GM21723 (cell line): ENCODE measurements around the gene HCFC2.

Experiments used
- ATAC-seq: cut with Tn5 transposase; IDR thresholded peaks from one replicate; pipeline ENCODE4 v1.9.1; 2021; ENCODE audit warnings: mild to moderate bottlenecking, moderate library complexity; ENCODE audit not compliant: unreplicated experiment

Gene HCFC2

DNA sequence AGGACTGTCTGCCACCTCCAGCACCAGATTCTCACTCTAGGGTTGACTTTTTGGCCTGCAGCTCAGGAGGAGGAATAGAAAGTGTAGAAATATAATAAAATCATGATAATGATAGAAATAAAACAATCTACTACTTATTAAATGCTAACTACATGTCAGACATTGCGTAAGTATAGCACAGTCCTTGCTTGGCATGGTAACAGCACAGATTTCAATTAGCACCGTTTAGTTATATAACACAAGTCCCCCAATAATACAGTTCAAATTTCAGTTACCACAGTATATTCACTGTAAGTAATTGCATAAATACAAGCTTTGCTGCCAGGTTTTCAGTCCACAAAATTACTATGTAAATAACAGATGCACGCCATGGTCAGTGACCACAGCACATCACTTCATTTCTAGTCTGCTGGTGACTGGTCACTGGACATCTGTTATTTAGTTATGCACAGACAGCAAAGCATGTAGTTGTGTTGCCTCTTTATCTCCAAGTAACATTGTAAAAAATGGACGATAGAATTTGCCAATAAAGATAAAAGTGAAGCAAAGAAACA lies 7.8 kb upstream of the HCFC2 start:
- ATAC-seq, result no peak

DNA sequence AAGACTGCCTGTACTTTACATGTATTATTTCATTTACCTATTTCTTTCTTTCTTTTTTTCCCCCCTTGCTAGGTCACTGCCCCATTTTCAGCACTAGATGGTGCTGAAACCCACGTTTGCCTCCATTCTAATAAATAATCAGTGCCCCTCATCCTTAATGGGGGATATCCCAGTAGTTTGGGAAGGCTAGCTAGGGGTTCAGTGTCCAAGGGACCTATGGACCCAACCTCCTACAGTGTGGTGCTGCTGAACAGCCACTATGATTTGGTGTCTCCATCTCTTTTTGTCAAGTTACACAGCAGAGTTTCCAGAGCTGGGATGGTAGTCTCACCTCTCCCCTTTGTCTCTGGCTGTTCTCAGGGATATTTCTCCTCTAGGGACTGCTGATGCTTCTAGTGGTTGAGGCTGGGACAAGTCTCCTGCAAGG lies 6.5 kb upstream of the HCFC2 start:
- no peak for ATAC-seq

DNA sequence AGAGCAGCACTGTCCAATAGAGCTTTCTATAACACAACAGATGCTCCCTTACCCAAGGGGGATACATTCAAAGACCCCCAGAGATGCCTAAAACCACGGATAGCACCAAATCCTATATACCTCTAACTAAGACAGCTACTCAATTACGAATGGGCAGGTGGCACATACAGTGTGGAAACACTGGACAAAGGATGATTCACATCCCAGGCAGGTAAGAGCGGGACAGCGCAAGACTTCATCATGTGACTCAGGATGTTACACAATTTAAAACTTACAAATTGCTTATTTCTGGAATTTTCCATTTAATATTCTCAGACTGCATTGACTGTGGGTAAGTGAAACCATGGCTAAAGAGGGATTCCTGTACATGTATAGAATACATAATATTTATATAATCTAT lies 5.5 kb upstream of the HCFC2 start:
- no peak for ATAC-seq

DNA sequence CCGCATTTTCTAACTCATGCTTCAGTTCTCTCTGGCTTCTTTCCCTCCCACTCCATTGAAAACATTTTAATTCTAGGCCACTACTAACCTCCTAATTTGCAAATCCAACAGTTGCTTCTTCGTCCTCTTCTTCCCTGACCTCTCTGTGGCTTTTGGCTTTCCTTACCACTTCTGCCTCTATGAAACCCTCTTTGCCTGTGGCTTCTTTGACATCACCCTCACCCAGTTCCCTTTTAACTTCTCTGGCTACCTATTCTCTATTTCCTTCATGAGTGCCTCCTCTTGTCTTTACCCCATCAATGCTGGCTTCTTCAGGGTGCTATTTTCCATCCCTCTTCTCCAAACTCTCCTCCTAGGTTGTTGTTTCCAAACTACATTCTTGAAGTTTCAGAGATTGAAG lies 4.4 kb upstream of the HCFC2 start:
- ATAC-seq, result no peak

DNA sequence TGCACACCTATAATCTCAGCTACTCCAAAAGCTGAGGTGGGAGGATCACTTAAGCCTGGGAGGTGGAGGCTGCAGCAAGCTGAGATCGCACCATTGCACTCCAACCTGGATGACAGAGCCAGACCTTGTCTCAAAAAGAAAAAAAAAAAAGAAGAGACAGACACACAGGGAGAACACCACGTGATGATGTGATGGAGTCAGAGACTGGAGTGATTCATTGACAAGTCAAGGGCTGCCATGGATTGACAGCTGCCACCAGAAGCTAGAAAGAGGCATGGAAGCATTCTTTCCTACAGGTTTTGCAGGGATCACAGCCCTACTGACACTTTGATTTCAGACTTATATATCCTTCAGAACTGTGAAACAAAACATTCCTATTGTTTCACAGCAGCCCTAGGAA lies 3.5 kb upstream of the HCFC2 start:
- ATAC-seq, result no peak

DNA sequence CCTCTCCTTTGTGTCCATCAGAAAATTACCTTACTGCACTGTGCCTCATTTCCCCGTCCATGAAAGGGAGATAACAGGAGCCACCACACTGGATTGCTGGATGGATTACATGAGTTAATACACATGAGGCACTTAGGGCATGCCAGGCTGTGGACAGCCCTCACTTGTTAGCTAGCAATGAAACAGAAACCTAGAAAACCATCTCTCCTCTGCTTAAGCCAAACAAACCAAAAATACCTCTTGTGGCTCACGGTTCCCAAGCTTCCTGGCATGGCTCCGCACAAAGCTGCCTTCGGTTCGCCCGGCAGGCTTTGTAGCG lies 660 bp upstream of the HCFC2 start:
- ATAC-seq, result peak; percentile 39

DNA sequence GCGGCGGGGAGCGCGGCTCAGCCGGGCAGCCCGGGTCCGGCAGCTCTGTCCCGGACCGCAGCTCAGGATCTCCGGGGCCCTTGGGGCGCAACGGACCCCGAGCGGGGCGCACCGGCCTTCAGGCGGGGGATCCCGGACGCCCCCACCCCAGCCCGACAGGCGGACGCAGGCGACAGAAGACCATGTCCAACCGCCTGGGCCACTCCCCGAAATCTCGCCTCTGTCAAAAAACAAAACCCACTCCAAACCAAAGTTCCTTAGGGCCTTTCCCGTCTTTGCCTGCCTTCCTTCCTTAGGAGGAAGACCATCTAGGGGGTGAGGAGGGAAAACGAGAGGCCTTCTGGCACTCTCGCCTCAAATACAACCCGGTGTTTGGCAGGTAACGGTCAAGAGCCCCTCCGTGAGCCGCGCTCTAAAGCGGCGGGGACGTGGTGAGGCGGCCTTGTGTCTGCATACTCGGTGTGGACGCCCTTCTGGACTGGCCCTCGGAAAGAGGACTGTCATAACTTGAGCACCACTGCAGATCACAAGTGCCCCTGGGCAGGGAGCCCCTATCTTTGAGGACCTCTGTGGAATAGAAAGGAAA lies 604 bp downstream of the HCFC2 start:
- peak; percentile 23 for ATAC-seq

DNA sequence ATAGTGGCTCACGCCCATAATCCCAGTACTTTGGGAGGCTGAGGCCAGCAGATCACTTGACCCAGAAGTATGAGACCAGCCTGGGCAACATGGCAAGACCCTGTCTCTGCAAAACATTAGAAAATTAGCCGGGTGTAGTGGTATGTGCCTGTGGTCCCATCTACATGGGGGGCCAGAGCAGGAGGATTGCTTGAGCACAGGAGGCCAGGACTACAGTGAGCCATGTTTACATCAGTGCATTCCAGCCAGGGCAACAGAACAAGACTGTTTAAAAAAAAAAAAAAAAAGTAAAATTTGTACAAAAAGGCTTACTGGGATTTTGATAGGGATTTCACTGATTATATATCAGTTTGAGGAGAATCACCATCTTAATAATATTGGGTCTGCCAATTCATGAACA lies 7.8 kb downstream of the HCFC2 start:
- ATAC-seq, result no peak

DNA sequence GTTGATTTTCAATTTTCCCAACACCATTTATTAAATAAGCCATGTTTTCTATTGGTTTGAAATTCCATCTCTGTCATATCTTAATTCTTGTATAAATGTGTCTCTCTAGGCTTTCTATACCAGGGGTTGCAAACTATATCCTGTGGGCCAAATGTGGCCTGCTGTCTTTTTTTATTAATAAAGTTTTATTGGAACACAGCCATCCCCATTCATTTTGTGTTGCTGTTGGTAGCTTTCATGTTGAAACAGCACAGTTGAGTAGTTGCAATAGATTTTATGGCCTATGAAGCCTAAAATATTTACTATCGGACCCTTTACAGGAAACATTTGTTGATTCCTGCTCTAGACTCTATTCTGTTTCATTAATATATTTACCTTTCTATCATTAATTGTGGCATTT lies 9.4 kb downstream of the HCFC2 start:
- no peak for ATAC-seq

DNA sequence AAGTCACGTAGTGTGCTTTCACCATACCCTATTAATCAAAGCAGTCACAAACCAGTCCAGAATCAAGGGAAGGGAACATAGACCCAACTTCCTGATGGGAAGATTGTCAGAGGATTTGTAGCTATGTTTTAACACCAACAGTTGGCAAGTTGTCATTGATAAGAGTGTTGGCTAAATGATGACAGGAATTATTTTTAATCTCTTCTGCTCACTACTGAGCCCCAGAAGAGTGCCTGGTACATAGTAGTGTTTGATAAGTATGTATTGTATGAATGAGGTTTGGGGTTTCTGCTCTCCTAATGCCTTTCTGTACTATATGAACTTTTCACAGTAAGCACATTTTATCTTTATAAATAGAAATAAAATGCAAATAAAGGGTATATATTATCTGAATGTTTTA lies 14.7 kb downstream of the HCFC2 start:
- ATAC-seq, result no peak

DNA sequence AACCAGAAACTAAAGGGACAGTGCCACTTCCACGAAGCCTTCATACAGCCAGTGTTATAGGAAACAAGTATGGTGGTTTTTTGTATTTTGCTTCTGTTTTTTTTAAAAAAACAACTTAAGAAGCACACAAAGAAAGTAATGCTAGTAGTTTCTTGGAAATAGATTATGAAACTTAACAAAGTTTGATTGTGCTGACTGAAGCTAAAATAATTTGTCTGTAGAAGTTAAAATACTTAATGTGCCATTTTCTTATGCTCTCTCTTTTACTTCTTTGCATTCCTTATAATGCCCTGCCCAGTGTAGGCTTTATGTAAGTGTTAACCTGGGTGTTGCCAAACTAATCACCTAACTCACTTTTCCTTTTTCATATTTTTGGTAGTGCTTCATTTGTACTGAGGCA lies 16.4 kb downstream of the HCFC2 start:
- no peak for ATAC-seq

DNA sequence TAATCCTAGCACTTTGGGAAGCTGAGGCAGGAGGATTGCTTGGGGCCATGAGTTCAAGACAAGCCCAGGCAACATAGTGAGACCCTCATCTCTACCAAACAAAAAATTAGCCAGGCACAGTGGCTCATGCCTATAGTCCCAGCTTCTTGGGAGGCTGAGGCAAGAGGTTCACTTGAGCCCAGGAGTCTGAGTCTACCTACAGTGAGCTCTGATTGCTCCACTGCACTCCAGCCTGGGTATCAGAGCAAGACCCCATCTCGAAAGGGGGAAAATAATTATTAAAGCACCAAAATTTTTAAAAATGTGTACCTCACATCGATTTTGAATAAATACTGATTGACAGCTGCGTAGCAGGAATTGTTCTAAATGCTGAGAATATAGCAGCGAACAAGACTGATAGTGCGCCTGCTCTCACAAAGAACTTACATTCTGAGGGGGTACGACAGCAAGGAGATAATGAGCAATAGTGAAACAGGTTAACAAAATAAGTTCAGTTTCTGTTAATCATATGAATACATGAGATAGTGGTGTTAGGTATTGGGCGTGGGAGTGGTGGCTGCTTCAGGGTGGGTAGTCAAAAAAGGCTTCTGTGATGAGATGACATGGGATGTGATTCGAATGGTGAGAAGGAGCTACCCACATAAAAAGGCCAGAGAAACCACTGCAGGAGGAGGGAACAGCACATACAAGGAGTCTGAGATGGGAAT lies 19.6 kb downstream of the HCFC2 start:
- no peak for ATAC-seq

DNA sequence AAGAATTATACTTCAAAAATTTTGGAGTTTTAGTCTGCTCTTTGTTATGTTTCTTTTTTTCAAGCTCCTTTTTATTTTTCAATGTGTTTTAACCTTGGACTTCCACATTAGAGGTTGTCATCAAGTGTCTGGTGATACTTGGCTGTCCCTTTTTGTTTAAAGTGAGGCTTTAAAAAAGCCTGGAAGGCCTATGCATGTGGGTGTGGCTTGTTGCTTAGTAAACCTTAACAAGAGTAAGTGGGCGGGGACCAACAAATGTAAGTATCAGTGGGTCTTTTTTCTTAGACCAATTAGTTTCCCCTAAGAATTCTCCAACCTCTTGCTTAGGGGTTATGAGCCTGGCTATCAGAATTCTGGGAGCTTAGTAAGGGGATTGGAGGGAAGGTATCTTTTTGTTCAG lies 26.4 kb downstream of the HCFC2 start:
- ATAC-seq, result no peak

DNA sequence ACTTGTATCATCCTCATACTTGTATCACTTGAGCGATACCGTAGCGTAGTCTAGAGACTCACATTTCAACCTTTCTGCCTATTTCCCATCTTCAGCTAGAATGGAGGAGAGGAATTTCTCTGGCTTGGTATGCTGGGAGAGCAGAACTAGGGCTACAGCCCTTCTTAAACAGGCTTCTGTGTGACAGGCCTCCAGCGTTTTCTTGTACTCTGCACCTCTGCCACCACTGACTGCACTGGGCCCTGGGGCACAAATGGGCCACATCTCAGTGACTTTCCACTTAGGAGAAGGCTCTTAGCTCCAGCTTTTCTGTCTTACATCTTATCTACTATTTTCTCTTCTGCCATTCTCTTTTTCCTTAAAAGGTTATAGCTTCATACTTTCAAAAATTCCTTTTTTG lies 26.8 kb downstream of the HCFC2 start:
- no peak for ATAC-seq

DNA sequence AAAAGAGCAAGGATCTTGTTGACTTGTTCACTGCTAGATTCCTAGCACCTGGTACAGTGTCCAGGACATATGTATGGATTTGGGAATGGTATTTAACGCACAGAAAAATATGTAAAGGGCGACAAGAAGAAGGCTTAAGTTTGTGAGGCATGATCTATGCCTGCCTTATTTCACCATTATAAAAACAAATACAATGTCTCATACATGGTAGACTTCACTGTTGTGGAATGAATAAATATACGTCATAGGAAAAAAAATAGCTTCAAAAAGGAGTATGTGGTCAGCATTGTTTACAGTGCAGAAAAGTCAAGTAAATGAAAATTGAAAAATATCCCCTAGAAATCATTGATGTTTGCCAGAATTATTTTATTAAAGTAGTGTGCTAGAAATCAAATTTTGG lies 30.0 kb downstream of the HCFC2 start:
- no peak for ATAC-seq

DNA sequence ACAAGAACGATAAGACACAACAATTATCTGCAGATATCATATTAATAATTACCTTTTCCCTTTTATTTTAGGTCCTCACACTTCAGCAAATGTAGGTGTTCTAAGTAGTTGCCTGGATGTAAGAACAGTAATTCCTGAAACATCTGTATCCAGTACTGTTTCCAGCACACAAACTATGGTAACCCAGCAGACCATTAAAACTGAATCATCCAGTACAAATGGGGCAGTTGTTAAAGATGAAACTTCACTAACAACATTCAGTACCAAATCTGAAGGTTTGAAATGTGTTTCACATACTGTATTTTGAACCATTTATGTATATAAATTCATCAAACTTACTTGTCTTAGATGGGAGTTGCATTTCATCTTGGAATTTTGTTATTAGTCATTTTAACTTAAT lies 31.0 kb downstream of the HCFC2 start:
- ATAC-seq, result no peak

DNA sequence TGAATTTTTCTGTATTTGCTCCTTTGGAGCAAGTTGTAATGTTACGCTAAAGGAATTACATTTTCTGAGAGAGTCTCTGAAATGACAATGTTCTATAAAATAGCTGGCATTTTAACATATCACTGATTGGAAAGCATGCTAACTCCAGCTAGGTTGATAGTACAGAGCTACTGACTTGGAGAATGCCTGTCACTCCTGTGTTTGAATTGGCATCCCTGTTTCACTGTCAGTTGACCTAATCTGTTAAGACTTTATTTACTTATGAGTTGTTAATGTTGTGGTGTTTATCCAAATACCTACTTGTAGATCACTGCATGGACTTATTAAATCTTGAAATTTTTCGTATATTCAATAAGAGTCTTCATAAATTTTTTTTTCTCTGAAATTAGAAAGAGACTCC lies 33.6 kb downstream of the HCFC2 start:
- ATAC-seq, result no peak

DNA sequence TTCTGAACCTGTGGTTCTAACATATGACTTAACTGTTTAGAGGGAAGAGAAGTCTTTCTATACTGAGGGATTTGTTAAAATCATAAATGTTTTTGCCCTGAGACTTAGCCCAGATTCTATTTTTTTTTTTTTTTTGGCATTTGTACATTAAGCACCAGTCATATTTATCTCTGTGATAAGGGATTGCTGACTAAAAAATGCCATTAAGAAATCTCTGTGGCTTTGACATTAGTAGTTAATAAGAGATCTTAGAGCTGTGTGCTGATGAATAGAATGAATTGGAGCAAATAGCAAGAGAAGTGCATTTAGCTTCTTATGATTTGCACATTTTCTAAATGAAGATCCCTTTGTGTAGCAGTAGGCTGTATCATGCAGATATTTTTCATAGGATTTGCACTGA lies 41.1 kb downstream of the HCFC2 start:
- no peak for ATAC-seq

DNA sequence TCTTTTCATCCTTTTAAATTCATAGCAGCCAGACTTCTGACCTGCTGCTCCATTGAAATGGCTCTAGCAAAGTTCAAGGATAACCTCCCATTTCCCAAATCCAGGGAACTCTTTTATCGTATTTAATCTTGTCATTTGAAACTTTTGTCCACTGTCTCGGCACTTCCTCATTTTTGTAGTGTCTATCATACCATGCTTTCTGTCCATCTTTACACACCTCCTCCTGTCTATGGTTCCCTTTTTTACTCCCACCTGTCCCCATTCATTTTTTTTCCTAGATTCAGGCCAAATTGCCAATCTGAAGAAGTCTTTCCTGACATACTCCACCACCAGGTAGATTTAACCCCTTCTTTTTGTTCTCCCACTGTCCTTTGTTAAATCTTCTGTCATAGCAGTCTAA lies 42.6 kb downstream of the HCFC2 start:
- no peak for ATAC-seq

DNA sequence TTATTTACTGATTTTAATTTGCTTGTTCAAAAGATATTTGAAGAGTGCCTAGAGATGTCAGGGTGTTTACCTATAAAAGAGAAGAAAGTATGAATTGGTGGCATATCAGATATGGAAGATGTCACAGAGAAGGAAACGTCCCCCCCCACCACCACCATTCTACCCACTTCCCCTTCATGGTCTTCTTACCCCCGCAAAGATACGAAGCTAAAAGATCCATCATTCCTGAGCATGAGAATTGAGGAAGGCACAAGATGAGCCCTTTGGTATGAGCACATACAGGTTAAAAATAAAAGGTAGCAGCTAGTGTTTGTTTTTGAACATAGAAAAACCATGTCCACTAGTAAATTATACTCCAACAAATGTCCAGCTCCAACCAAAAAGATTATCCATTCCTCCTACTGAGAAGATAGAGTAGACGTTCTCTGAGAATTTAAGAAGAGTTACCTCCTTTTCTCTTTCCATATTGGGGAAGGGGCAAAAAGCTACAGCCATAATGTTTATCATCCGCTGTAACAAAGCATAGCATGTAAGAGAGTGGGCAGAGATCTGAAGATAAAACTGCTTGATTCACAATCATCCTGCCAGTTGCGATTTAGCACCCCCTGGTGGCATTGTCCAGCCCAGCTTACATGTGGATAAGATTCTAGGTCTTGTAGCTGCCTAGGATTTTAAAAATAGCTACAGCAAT lies 44.6 kb downstream of the HCFC2 start:
- peak; percentile 80 for ATAC-seq

DNA sequence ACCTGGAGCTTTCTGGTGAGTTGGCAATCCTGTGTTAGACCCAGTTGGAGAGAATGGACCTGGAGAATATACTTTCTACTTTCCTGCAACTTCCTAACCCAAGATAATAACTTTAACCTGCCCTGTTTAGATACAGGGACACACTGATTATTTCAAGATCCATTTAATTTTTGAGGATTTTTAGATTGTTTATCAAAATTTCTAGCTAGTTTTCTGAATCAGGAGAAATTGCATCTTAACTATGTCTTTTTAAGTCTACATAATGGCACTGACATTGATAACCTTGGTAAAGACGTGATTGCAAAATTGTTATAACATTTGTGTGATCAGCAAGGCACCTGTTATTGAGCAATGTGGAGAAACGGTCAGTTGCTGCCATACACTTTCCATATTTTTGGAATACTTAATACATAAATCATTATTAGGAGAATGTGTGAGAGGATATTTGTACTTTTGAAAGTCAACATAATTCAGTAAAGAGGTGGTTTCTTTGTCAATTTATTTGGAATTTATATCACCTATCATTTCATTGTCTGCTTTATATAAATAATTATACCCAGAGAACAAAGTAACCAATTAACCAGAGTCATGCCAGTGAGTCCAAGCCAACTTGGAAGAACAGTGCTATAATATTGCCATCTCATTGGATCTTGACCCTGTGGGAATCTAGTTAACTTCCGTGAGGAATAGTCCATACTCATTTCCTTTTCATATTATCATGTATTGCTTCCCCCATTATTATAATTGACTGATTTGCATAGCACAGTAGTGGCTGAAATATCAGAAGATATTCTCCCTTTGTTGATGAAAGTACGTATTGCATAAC lies 45.3 kb downstream of the HCFC2 start:
- ATAC-seq, result no peak
